Hepatocyte (in vitro differentiated cells): ENCODE measurements around the gene CACNA2D4. TPM values are rescaled to one million over a fixed set of nuclear protein-coding genes. Genes with fewer than 3 reads are reported as not detected.

ENCODE experiments used
- DNase-seq: peaks from one replicate; pipeline ENCODE4 v3.0.0-alpha.2; 2016; ENCODE audit warnings: low spot score
- H2AFZ ChIP-seq: fragments of 200-600 bp; sonication (generic); 2 replicates; pipeline ENCODE4 v1.6.0; 2016; ENCODE audit warnings: antibody characterized with exemption, mild to moderate bottlenecking
- H3K27ac ChIP-seq: fragments of 200-600 bp; sonication (generic); 2 replicates; pipeline ENCODE4 v1.5.1; 2016; ENCODE audit warnings: mild to moderate bottlenecking
- H3K27me3 ChIP-seq: fragments of 200-600 bp; sonication (generic); 2 replicates; pipeline ENCODE4 v1.6.1; 2016
- H3K36me3 ChIP-seq: fragments of 200-600 bp; sonication (generic); replicated peaks from 2 replicates; pipeline ENCODE4 v1.5.1; 2016; ENCODE audit warnings: low read depth; ENCODE audit not compliant: insufficient read depth
- H3K4me1 ChIP-seq: fragments of 200-600 bp; sonication (generic); 2 replicates; pipeline ENCODE4 v1.5.1; 2016; ENCODE audit warnings: mild to moderate bottlenecking, moderate library complexity; ENCODE audit not compliant: insufficient read depth
- H3K4me2 ChIP-seq: fragments of 200-600 bp; sonication (generic); 2 replicates; pipeline ENCODE4 v1.6.0; 2016
- H3K4me3 ChIP-seq: fragments of 200-600 bp; sonication (generic); 2 replicates; pipeline ENCODE4 v1.5.1; 2016; ENCODE audit warnings: mild to moderate bottlenecking
- H3K79me2 ChIP-seq: fragments of 200-600 bp; sonication (generic); 2 replicates; pipeline ENCODE4 v1.6.0; 2017; ENCODE audit warnings: mild to moderate bottlenecking
- H3K9me2 ChIP-seq: fragments of 200-600 bp; sonication (generic); replicated peaks from 2 replicates; pipeline ENCODE4 v1.6.0; 2017; ENCODE audit warnings: mild to moderate bottlenecking; ENCODE audit not compliant: insufficient read depth
- H3K9me3 ChIP-seq: fragments of 200-600 bp; sonication (generic); 2 replicates; pipeline ENCODE4 v1.5.1; 2016; ENCODE audit warnings: low read depth, mild to moderate bottlenecking
- H4K20me1 ChIP-seq: fragments of 200-600 bp; sonication (generic); 2 replicates; pipeline ENCODE4 v1.6.0; 2016; ENCODE audit warnings: mild to moderate bottlenecking; ENCODE audit not compliant: insufficient read depth, poor library complexity, severe bottlenecking
- CTCF ChIP-seq: fragments of 200-600 bp; sonication (generic); IDR thresholded peaks from 2 replicates; pipeline ENCODE4 v1.5.1; 2016; ENCODE audit warnings: antibody characterized with exemption, mild to moderate bottlenecking; ENCODE audit not compliant: poor library complexity
- EZH2 ChIP-seq: fragments of 200-600 bp; sonication (generic); IDR thresholded peaks from 2 replicates; pipeline ENCODE4 v1.6.1; 2016; ENCODE audit warnings: antibody characterized with exemption, mild to moderate bottlenecking, borderline replicate concordance
- EZH2phosphoT487 ChIP-seq: fragments of 200-600 bp; sonication (generic); IDR thresholded peaks from one replicate; pipeline ENCODE4 v1.6.1; 2018; ENCODE audit warnings: antibody characterized with exemption, mild to moderate bottlenecking, low read depth, moderate library complexity; ENCODE audit not compliant: unreplicated experiment, severe bottlenecking
- WGBS: methylation state at CpG from one replicate; pipeline ENCODE4 v1.1.6; 2016; ENCODE audit warnings: low lambda C conversion rate; ENCODE audit errors: missing lambda C conversion rate; 5-methylcytosine and 5-hydroxymethylcytosine counted together
- polyA plus RNA-seq: library from polyadenylated mRNA; unstranded; fragments of >200 nt; fragmentation: Nextera tagmentation; extraction: Ambion mirVana; gene quantifications from 2 replicates; pipeline ENCODE4 v1.2.1, GENCODE V29; 2016
- total RNA-seq: library from RNA; depleted of rRNA; stranded (reverse); fragments of >200 nt; gene quantifications from 2 replicates; pipeline ENCODE4 v1.2.3, GENCODE V29; 2014

CACNA2D4 gene
- total and polyA plus RNA-seq, 2 experiments from 2014 or later: 1.3 to 2.1 TPM

- Histone ChIP-seq H3K27me3 (no peaks in the 10 kb centered on the region), H3K4me1 (no peaks in the 10 kb centered on the region), H3K36me3 (no peaks in the 10 kb centered on the region), H3K4me2 (no peak overlapping the region), H3K9me3 (no peaks in the 10 kb centered on the region), H2AFZ (no peak overlapping the region), H3K79me2 (no peaks in the 10 kb centered on the region), H3K4me3 (no peak overlapping the region), H4K20me1 (no peaks in the 10 kb centered on the region), H3K27ac (no peak overlapping the region), H3K9me2 (no peaks in the 10 kb centered on the region)
- WGBS: 25% methylated on average over 2 of the region's 2 CpGs
- no peak for DNase-seq
- no peak for TF ChIP-seq CTCF
- TF ChIP-seq EZH2: no peak
- TF ChIP-seq EZH2phosphoT487: no peak
These were observed 61.4 kb downstream of the CACNA2D4 start for GRCh38 chr12:1857086-1857485.

GRCh38 chr12:1855241-1855640 is 63.2 kb downstream of the CACNA2D4 start:
- DNase-seq: no peak
- Histone ChIP-seq H3K9me2 (no peaks in the 10 kb centered on the region), H3K4me2 (no peak overlapping the region), H3K9me3 (no peaks in the 10 kb centered on the region), H3K27ac (no peak overlapping the region), H2AFZ (no peak overlapping the region), H3K27me3 (no peaks in the 10 kb centered on the region), H3K4me3 (no peak overlapping the region), H4K20me1 (no peaks in the 10 kb centered on the region), H3K4me1 (no peaks in the 10 kb centered on the region), H3K79me2 (no peaks in the 10 kb centered on the region), H3K36me3 (no peaks in the 10 kb centered on the region)
- TF ChIP-seq EZH2phosphoT487 (no peak), CTCF (no peak), EZH2 (no peak)
- 78% methylated on average over 3 of the region's 3 CpGs for WGBS

GRCh38 chr12:1853716-1854115 is 64.7 kb downstream of the CACNA2D4 start:
- WGBS: 92% methylated on average over 8 of the region's 8 CpGs

More at GRCh38 chr12:1853716-1854115, 64.7 kb downstream of the CACNA2D4 start:
- TF ChIP-seq CTCF (no peak), EZH2 (no peak), EZH2phosphoT487 (no peak)
- Histone ChIP-seq H3K36me3 (no peaks in the 10 kb centered on the region), H3K4me3 (no peak overlapping the region), H3K4me1 (no peaks in the 10 kb centered on the region), H4K20me1 (no peaks in the 10 kb centered on the region), H3K27ac (no peak overlapping the region), H2AFZ (no peak overlapping the region), H3K9me2 (no peaks in the 10 kb centered on the region), H3K9me3 (no peaks in the 10 kb centered on the region), H3K27me3 (no peaks in the 10 kb centered on the region), H3K4me2 (no peak overlapping the region), H3K79me2 (no peaks in the 10 kb centered on the region)
- no peak for DNase-seq
